NCI-H748 (cell line): Measurements from ENCODE around the gene TMED7.

Source experiments
- DNase-seq: peaks from one replicate; lab custom pipeline; 2025; ENCODE audit not compliant: unreplicated experiment; lab: John Stamatoyannopoulos, UW

TMED7 gene

GRCh38 chr5:115584501-115584900 is 41.3 kb downstream of the TMED7 start:
- DNase-seq: no peak

- DNase-seq: no peak
Observed at GRCh38 chr5:115583474-115583873, 42.4 kb downstream of the TMED7 start.

GRCh38 chr5:115580941-115581340 is 44.9 kb downstream of the TMED7 start:
- DNase-seq: no peak

- DNase-seq: no peak
Observed at GRCh38 chr5:115579747-115580173, 46.1 kb downstream of the TMED7 start.

- DNase-seq: no peak
Observed at GRCh38 chr5:115579216-115579615, 46.6 kb downstream of the TMED7 start.

GRCh38 chr5:115578657-115579056 is 47.2 kb downstream of the TMED7 start:
- no peak for DNase-seq

GRCh38 chr5:115577741-115578140 is 48.1 kb downstream of the TMED7 start:
- no peak for DNase-seq

- DNase-seq: no peak
Observed at GRCh38 chr5:115577329-115577728, 48.5 kb downstream of the TMED7 start.

- DNase-seq: no peak
Observed at GRCh38 chr5:115575167-115576070, 50.4 kb downstream of the TMED7 start.

GRCh38 chr5:115573133-115573532 is 52.7 kb downstream of the TMED7 start:
- no peak for DNase-seq

GRCh38 chr5:115571441-115571878 is 54.4 kb downstream of the TMED7 start:
- DNase-seq: peak; percentile 16

GRCh38 chr5:115568668-115569067 is 57.2 kb downstream of the TMED7 start:
- no peak for DNase-seq

- no peak for DNase-seq
Observed at GRCh38 chr5:115565233-115565632, 60.6 kb downstream of the TMED7 start.
